ENCODE data around the gene KRTAP3-2.

DNA sequence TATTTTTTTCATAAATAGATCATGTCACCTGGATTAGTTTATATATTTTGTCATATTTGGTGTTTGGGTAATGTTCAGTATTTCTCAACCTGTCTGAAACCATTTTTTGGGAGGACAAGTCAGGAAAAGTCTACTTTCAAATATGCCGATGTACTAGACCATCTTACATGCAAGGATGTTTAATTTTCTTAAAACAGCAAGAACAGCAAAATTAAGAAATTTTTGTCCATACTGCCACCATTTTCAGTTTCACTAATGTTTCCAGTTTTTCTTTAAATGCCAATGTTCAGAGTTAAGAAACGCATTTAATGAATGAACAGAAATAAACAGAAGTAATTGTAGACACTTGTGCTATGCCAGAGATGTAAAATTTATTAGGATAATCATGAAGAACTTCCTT lies 6.6 kb downstream of the KRTAP3-2 start:
- TF ChIP-seq, protein P1, sequence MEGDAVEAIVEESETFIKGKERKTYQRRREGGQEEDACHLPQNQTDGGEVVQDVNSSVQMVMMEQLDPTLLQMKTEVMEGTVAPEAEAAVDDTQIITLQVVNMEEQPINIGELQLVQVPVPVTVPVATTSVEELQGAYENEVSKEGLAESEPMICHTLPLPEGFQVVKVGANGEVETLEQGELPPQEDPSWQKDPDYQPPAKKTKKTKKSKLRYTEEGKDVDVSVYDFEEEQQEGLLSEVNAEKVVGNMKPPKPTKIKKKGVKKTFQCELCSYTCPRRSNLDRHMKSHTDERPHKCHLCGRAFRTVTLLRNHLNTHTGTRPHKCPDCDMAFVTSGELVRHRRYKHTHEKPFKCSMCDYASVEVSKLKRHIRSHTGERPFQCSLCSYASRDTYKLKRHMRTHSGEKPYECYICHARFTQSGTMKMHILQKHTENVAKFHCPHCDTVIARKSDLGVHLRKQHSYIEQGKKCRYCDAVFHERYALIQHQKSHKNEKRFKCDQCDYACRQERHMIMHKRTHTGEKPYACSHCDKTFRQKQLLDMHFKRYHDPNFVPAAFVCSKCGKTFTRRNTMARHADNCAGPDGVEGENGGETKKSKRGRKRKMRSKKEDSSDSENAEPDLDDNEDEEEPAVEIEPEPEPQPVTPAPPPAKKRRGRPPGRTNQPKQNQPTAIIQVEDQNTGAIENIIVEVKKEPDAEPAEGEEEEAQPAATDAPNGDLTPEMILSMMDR (IDR thresholded peaks at IDR 0.05; ENCODE audit: low read depth, low read length) = no peak
- TF ChIP-seq POLR2A (IDR thresholded peaks at IDR 0.05; ENCODE audit: extremely low read depth, insufficient read length) (no peak), MYC (IDR thresholded peaks at IDR 0.05; ENCODE audit: low read depth, low read length) (no peak)

All from NB4 (cell line).